ENCODE results near the gene KIFAP3.

GRCh38 chr1:170049176-170049800 lies 25.2 kb downstream of the KIFAP3 start:
- TF ChIP-seq CTCF (IDR thresholded peaks at IDR 0.05): no peak
- TF ChIP-seq EP300 (IDR thresholded peaks at IDR 0.05): no peak
- no peak for TF ChIP-seq POLR2A (IDR thresholded peaks at IDR 0.05)
